Mesenchymal stem cell (in vitro differentiated cells and primary cell): Measurements from ENCODE around the gene LST1.

Experiments used
- DNase-seq: peaks from one replicate; pipeline ENCODE4 v3.0.0-alpha.2; 2013
- H2AFZ ChIP-seq: one replicate; pipeline ENCODE4 v1.6.1; 2013; ENCODE audit warnings: low read depth, mild to moderate bottlenecking, control low read depth, inconsistent platforms, low read length, moderate library complexity
- H2AK5ac ChIP-seq: 2 replicates; pipeline ENCODE4 v1.6.1; 2013; ENCODE audit warnings: low read length, moderate library complexity, mild to moderate bottlenecking, inconsistent platforms; ENCODE audit not compliant: severe bottlenecking
- H2BK120ac ChIP-seq: one replicate; pipeline ENCODE4 v1.6.1; 2013; ENCODE audit warnings: low read depth, mild to moderate bottlenecking, inconsistent platforms, low read length, moderate library complexity
- H2BK12ac ChIP-seq, 2 experiments: one replicate each; pipeline ENCODE4 v1.6.1; 2013; ENCODE audit warnings: inconsistent platforms in 2 of 2, low read length in 2 of 2, mild to moderate bottlenecking in 2 of 2, moderate library complexity in 2 of 2, control low read depth in 1 of 2
- H2BK15ac ChIP-seq: one replicate; pipeline ENCODE4 v1.6.1; 2013; ENCODE audit warnings: mild to moderate bottlenecking, low read depth, inconsistent platforms; ENCODE audit not compliant: poor library complexity, severe bottlenecking
- H2BK5ac ChIP-seq: 2 replicates; pipeline ENCODE4 v1.6.1; 2013; ENCODE audit warnings: low read depth, mild to moderate bottlenecking, low read length, control low read depth, inconsistent platforms; ENCODE audit not compliant: poor library complexity, severe bottlenecking
- H3K14ac ChIP-seq, 2 experiments: one replicate each; pipeline ENCODE4 v1.6.1; 2013; ENCODE audit warnings: inconsistent platforms in 2 of 2, low read length in 2 of 2, control low read depth in 1 of 2, mild to moderate bottlenecking in 1 of 2, moderate library complexity in 1 of 2
- H3K18ac ChIP-seq, 2 experiments: one replicate each; pipeline ENCODE4 v1.6.1; 2013; ENCODE audit warnings: inconsistent platforms in 2 of 2, low read length in 2 of 2, control low read depth in 1 of 2, low read depth in 1 of 2, mild to moderate bottlenecking in 1 of 2
- H3K23ac ChIP-seq, 2 experiments: one replicate each; pipeline ENCODE4 v1.6.1; 2013; ENCODE audit warnings: inconsistent platforms in 2 of 2, low read length in 2 of 2, mild to moderate bottlenecking in 2 of 2, moderate library complexity in 2 of 2, control low read depth in 1 of 2
- H3K27ac ChIP-seq: 2 replicates; pipeline ENCODE4 v1.5.1; 2013; ENCODE audit warnings: mild to moderate bottlenecking, moderate library complexity, low read length, control low read depth, inconsistent platforms; ENCODE audit not compliant: poor library complexity, severe bottlenecking
- H3K27me3 ChIP-seq, 2 experiments: 2 replicates each; pipeline versions ENCODE4 v1.6.1 to v1.7.0; 2013; ENCODE audit warnings: low read length in 2 of 2, mild to moderate bottlenecking in 2 of 2, moderate library complexity in 2 of 2, control low read depth in 1 of 2, inconsistent platforms in 1 of 2; ENCODE audit not compliant: control insufficient read depth in 1 of 2, insufficient read depth in 1 of 2
- H3K36me3 ChIP-seq, 2 experiments: 2 replicates each; pipeline versions ENCODE4 v1.6.1 to v1.7.0; 2013; ENCODE audit warnings: low read length in 2 of 2, control low read depth in 1 of 2, inconsistent platforms in 1 of 2, low read depth in 1 of 2, mild to moderate bottlenecking in 1 of 2; ENCODE audit not compliant: insufficient read depth in 2 of 2, control insufficient read depth in 1 of 2
- H3K4ac ChIP-seq, 2 experiments: one replicate each; pipeline ENCODE4 v1.6.1; 2013; ENCODE audit warnings: inconsistent platforms in 2 of 2, low read length in 2 of 2, mild to moderate bottlenecking in 2 of 2, moderate library complexity in 2 of 2, control low read depth in 1 of 2, low read depth in 1 of 2
- H3K4me1 ChIP-seq: 2 replicates; pipeline ENCODE4 v1.6.1; 2013; ENCODE audit warnings: low read depth, low read length, control low read depth; ENCODE audit not compliant: control insufficient read depth, insufficient read depth
- H3K4me2 ChIP-seq: 2 replicates; pipeline ENCODE4 v1.6.1; 2013; ENCODE audit warnings: low read length, mild to moderate bottlenecking, inconsistent platforms; ENCODE audit not compliant: poor library complexity, severe bottlenecking
- H3K4me3 ChIP-seq, 2 experiments: 2 replicates each; pipeline versions ENCODE4 v1.5.1 to v1.7.0; 2013; ENCODE audit warnings: low read length in 2 of 2, mild to moderate bottlenecking in 2 of 2, control low read depth in 1 of 2, low read depth in 1 of 2; ENCODE audit not compliant: insufficient read depth in 1 of 2
- H3K79me1 ChIP-seq: replicated peaks from 2 replicates; pipeline ENCODE4 v1.6.1; 2013; ENCODE audit warnings: mild to moderate bottlenecking, control low read depth, low read length, inconsistent platforms; ENCODE audit not compliant: poor library complexity, severe bottlenecking
- H3K9ac ChIP-seq: 2 replicates; pipeline ENCODE4 v1.7.0; 2013; ENCODE audit warnings: mild to moderate bottlenecking, low read length, moderate library complexity
- H3K9me3 ChIP-seq: 2 replicates; pipeline ENCODE4 v1.7.0; 2013; ENCODE audit warnings: mild to moderate bottlenecking, low read length; ENCODE audit not compliant: control insufficient read depth
- H4K8ac ChIP-seq: one replicate; pipeline ENCODE4 v1.6.1; 2013; ENCODE audit warnings: inconsistent platforms, mild to moderate bottlenecking, low read length, moderate library complexity
- H4K91ac ChIP-seq: one replicate; pipeline ENCODE4 v1.6.1; 2013; ENCODE audit warnings: mild to moderate bottlenecking, low read length, inconsistent platforms
- WGBS: methylation state at CpG from one replicate; pipeline ENCODE4 v1.1.7; 2013; ENCODE audit warnings: mixed read lengths; 5-methylcytosine and 5-hydroxymethylcytosine counted together

LST1 gene

GRCh38 chr6:31575335-31575901 lies 10.7 kb upstream of the LST1 start, which contains the start of gene TNF:
TNF (plus strand) TSS chr6:31575565; CDS start chr6:31575742, 177 bp downstream.
- H3K4me3 ChIP-seq: peak within 1 kb of the TSS in 1 of 2 experiments; percentile 71
- no peak within 1 kb of the TSS for H4K8ac ChIP-seq
- WGBS: 94% methylated on average over 17 of the region's 19 CpGs
- no peak within 1 kb of the TSS for H2AFZ ChIP-seq
- H3K4ac ChIP-seq: no peak within 1 kb of the TSS
- no peak within 1 kb of the TSS for H2BK120ac ChIP-seq
- peak within 1 kb of the TSS; percentile 11 for H4K91ac ChIP-seq
- no peak within 1 kb of the TSS for H3K14ac ChIP-seq
- no peak within 1 kb of the TSS for H2BK12ac ChIP-seq
- no peak within 1 kb of the TSS for H3K4me2 ChIP-seq
- no peak within 1 kb of the TSS for H3K18ac ChIP-seq
- H3K27ac ChIP-seq: no peak within 1 kb of the TSS
- no peak within 1 kb of the TSS for H2BK5ac ChIP-seq
- no peak within 1 kb of the TSS for H2BK15ac ChIP-seq
- peaks cover 0 to 10% of the 10 kb centered on the region in 2 experiments for H3K27me3 ChIP-seq
- H3K9ac ChIP-seq: peak within 1 kb of the TSS; percentile 61
- no peak within 1 kb of the TSS for H3K23ac ChIP-seq
- no peaks in the 10 kb centered on the region for H3K36me3 ChIP-seq
- H2AK5ac ChIP-seq: no peak within 1 kb of the TSS
- no peaks in the 10 kb centered on the region for H3K9me3 ChIP-seq
- DNase-seq: no peak
- H3K4me1 ChIP-seq: peaks cover 5% of the 10 kb centered on the region
- no peaks in the 10 kb centered on the region for H3K79me1 ChIP-seq

- no peak overlapping the region for H2AK5ac ChIP-seq
- peak overlapping the region in 1 of 2 experiments; percentile 71 for H3K4me3 ChIP-seq
- no peak overlapping the region for H2BK15ac ChIP-seq
- H3K36me3 ChIP-seq: no peaks in the 10 kb centered on the region
- H2BK5ac ChIP-seq: no peak overlapping the region
- DNase-seq: no peak
- peaks cover 2% of the 10 kb centered on the region for H3K79me1 ChIP-seq
- no peak overlapping the region for H3K4me2 ChIP-seq
- H3K14ac ChIP-seq: no peak overlapping the region
- H3K23ac ChIP-seq: no peak overlapping the region
- no peak overlapping the region for H3K18ac ChIP-seq
- no peak overlapping the region for H3K27ac ChIP-seq
- no peak overlapping the region for H2AFZ ChIP-seq
- H4K91ac ChIP-seq: no peak overlapping the region
- H3K9me3 ChIP-seq: no peaks in the 10 kb centered on the region
- H4K8ac ChIP-seq: no peak overlapping the region
- peaks cover 9% of the 10 kb centered on the region for H3K4me1 ChIP-seq
- peak overlapping the region; percentile 61 for H3K9ac ChIP-seq
- 88% methylated on average over 7 of the region's 8 CpGs for WGBS
- H2BK12ac ChIP-seq: no peak overlapping the region
- H3K4ac ChIP-seq: no peak overlapping the region
- H3K27me3 ChIP-seq: peaks cover 0 to 10% of the 10 kb centered on the region in 2 experiments
- H2BK120ac ChIP-seq: no peak overlapping the region
Observed at GRCh38 chr6:31575952-31576685, 10.0 kb upstream of the LST1 start.

GRCh38 chr6:31576897-31577578 lies 9.0 kb upstream of the LST1 start:
- H3K4me1 ChIP-seq: peaks cover 15% of the 10 kb centered on the region
- WGBS: 92% methylated on average over 19 of the region's 19 CpGs
- H2BK120ac ChIP-seq: no peak overlapping the region
- H3K18ac ChIP-seq: no peak overlapping the region
- no peak overlapping the region for H3K14ac ChIP-seq
- H3K9ac ChIP-seq: no peak overlapping the region
- no peak overlapping the region for H3K4ac ChIP-seq
- no peak overlapping the region for H2AFZ ChIP-seq
- no peak overlapping the region for H3K23ac ChIP-seq
- peak overlapping the region in 1 of 2 experiments; percentile 64 for H2BK12ac ChIP-seq
- no peak overlapping the region for H3K27ac ChIP-seq
- H3K27me3 ChIP-seq: peaks cover 0 to 10% of the 10 kb centered on the region in 2 experiments
- H3K36me3 ChIP-seq: no peaks in the 10 kb centered on the region
- no peak overlapping the region for H4K91ac ChIP-seq
- no peak overlapping the region for H2BK5ac ChIP-seq
- no peak for DNase-seq
- peaks cover 10% of the 10 kb centered on the region for H3K79me1 ChIP-seq
- no peak overlapping the region for H3K4me3 ChIP-seq
- H3K4me2 ChIP-seq: no peak overlapping the region
- H2AK5ac ChIP-seq: no peak overlapping the region
- no peak overlapping the region for H4K8ac ChIP-seq
- H2BK15ac ChIP-seq: peak overlapping the region; percentile 19
- no peaks in the 10 kb centered on the region for H3K9me3 ChIP-seq

GRCh38 chr6:31577579-31577966 lies 8.5 kb upstream of the LST1 start:
- H3K4me1 ChIP-seq: peaks cover 20% of the 10 kb centered on the region
- H4K8ac ChIP-seq: no peak overlapping the region
- no peak overlapping the region for H2BK5ac ChIP-seq
- no peak overlapping the region for H2BK120ac ChIP-seq
- no peak for DNase-seq
- H3K18ac ChIP-seq: no peak overlapping the region
- peaks cover 0 to 10% of the 10 kb centered on the region in 2 experiments for H3K27me3 ChIP-seq
- no peaks in the 10 kb centered on the region for H3K36me3 ChIP-seq
- WGBS: 94% methylated on average over 2 of the region's 3 CpGs
- no peak overlapping the region for H2AK5ac ChIP-seq
- H3K9ac ChIP-seq: no peak overlapping the region
- no peak overlapping the region for H3K4ac ChIP-seq
- no peak overlapping the region for H3K4me3 ChIP-seq
- H3K9me3 ChIP-seq: no peaks in the 10 kb centered on the region
- H3K14ac ChIP-seq: no peak overlapping the region
- H4K91ac ChIP-seq: no peak overlapping the region
- H2BK15ac ChIP-seq: no peak overlapping the region
- H2BK12ac ChIP-seq: no peak overlapping the region
- no peak overlapping the region for H2AFZ ChIP-seq
- H3K23ac ChIP-seq: no peak overlapping the region
- no peak overlapping the region for H3K4me2 ChIP-seq
- no peak overlapping the region for H3K27ac ChIP-seq
- peaks cover 10% of the 10 kb centered on the region for H3K79me1 ChIP-seq
